Hepatocyte (in vitro differentiated cells): Measurements from ENCODE around the gene RANGRF. TPM values are rescaled to one million over a fixed set of nuclear protein-coding genes. Genes with fewer than 3 reads are reported as not detected.

ENCODE experiments used
- DNase-seq: peaks from one replicate; pipeline ENCODE4 v3.0.0-alpha.2; 2016; ENCODE audit warnings: low spot score
- H2AFZ ChIP-seq: fragments of 200-600 bp; sonication (generic); 2 replicates; pipeline ENCODE4 v1.6.0; 2016; ENCODE audit warnings: antibody characterized with exemption, mild to moderate bottlenecking
- H3K27ac ChIP-seq: fragments of 200-600 bp; sonication (generic); 2 replicates; pipeline ENCODE4 v1.5.1; 2016; ENCODE audit warnings: mild to moderate bottlenecking
- H3K27me3 ChIP-seq: fragments of 200-600 bp; sonication (generic); 2 replicates; pipeline ENCODE4 v1.6.1; 2016
- H3K36me3 ChIP-seq: fragments of 200-600 bp; sonication (generic); replicated peaks from 2 replicates; pipeline ENCODE4 v1.5.1; 2016; ENCODE audit warnings: low read depth; ENCODE audit not compliant: insufficient read depth
- H3K4me1 ChIP-seq: fragments of 200-600 bp; sonication (generic); 2 replicates; pipeline ENCODE4 v1.5.1; 2016; ENCODE audit warnings: mild to moderate bottlenecking, moderate library complexity; ENCODE audit not compliant: insufficient read depth
- H3K4me2 ChIP-seq: fragments of 200-600 bp; sonication (generic); 2 replicates; pipeline ENCODE4 v1.6.0; 2016
- H3K4me3 ChIP-seq: fragments of 200-600 bp; sonication (generic); 2 replicates; pipeline ENCODE4 v1.5.1; 2016; ENCODE audit warnings: mild to moderate bottlenecking
- H3K79me2 ChIP-seq: fragments of 200-600 bp; sonication (generic); 2 replicates; pipeline ENCODE4 v1.6.0; 2017; ENCODE audit warnings: mild to moderate bottlenecking
- H3K9me2 ChIP-seq: fragments of 200-600 bp; sonication (generic); replicated peaks from 2 replicates; pipeline ENCODE4 v1.6.0; 2017; ENCODE audit warnings: mild to moderate bottlenecking; ENCODE audit not compliant: insufficient read depth
- H3K9me3 ChIP-seq: fragments of 200-600 bp; sonication (generic); 2 replicates; pipeline ENCODE4 v1.5.1; 2016; ENCODE audit warnings: low read depth, mild to moderate bottlenecking
- H4K20me1 ChIP-seq: fragments of 200-600 bp; sonication (generic); 2 replicates; pipeline ENCODE4 v1.6.0; 2016; ENCODE audit warnings: mild to moderate bottlenecking; ENCODE audit not compliant: insufficient read depth, poor library complexity, severe bottlenecking
- CTCF ChIP-seq: fragments of 200-600 bp; sonication (generic); IDR thresholded peaks from 2 replicates; pipeline ENCODE4 v1.5.1; 2016; ENCODE audit warnings: antibody characterized with exemption, mild to moderate bottlenecking; ENCODE audit not compliant: poor library complexity
- EZH2 ChIP-seq: fragments of 200-600 bp; sonication (generic); IDR thresholded peaks from 2 replicates; pipeline ENCODE4 v1.6.1; 2016; ENCODE audit warnings: antibody characterized with exemption, mild to moderate bottlenecking, borderline replicate concordance
- EZH2phosphoT487 ChIP-seq: fragments of 200-600 bp; sonication (generic); IDR thresholded peaks from one replicate; pipeline ENCODE4 v1.6.1; 2018; ENCODE audit warnings: antibody characterized with exemption, mild to moderate bottlenecking, low read depth, moderate library complexity; ENCODE audit not compliant: unreplicated experiment, severe bottlenecking
- WGBS: methylation state at CpG from one replicate; pipeline ENCODE4 v1.1.6; 2016; ENCODE audit warnings: low lambda C conversion rate; ENCODE audit errors: missing lambda C conversion rate; 5-methylcytosine and 5-hydroxymethylcytosine counted together
- polyA plus RNA-seq: library from polyadenylated mRNA; unstranded; fragments of >200 nt; fragmentation: Nextera tagmentation; extraction: Ambion mirVana; gene quantifications from 2 replicates; pipeline ENCODE4 v1.2.1, GENCODE V29; 2016
- total RNA-seq: library from RNA; depleted of rRNA; stranded (reverse); fragments of >200 nt; gene quantifications from 2 replicates; pipeline ENCODE4 v1.2.3, GENCODE V29; 2014

Gene RANGRF
- total and polyA plus RNA-seq, 2 experiments from 2014 or later = 7.9 to 41.9 TPM

GRCh38 chr17:8275421-8276290, 12.8 kb upstream of the RANGRF start:
- H3K4me3 ChIP-seq = no peak overlapping the region
- TF ChIP-seq EZH2phosphoT487 (no peak), CTCF (no peak), EZH2 (no peak)
- no peaks in the 10 kb centered on the region for H4K20me1 ChIP-seq
- no peaks in the 10 kb centered on the region for H3K9me2 ChIP-seq
- 87% methylated on average over 9 of the region's 9 CpGs for WGBS
- DNase-seq = no peak
- H3K9me3 ChIP-seq = no peaks in the 10 kb centered on the region
- no peaks in the 10 kb centered on the region for H3K79me2 ChIP-seq
- H3K27me3 ChIP-seq = no peaks in the 10 kb centered on the region
- no peaks in the 10 kb centered on the region for H3K36me3 ChIP-seq
- no peak overlapping the region for H3K27ac ChIP-seq
- peaks cover 8% of the 10 kb centered on the region for H3K4me1 ChIP-seq
- H3K4me2 ChIP-seq = no peak overlapping the region
- H2AFZ ChIP-seq = no peak overlapping the region

GRCh38 chr17:8277317-8277716, 11.2 kb upstream of the RANGRF start:
- TF ChIP-seq EZH2 = no peak
- TF ChIP-seq CTCF = no peak
- TF ChIP-seq EZH2phosphoT487 = no peak
- Histone ChIP-seq H3K9me3 (no peaks in the 10 kb centered on the region), H3K9me2 (no peaks in the 10 kb centered on the region), H3K79me2 (no peaks in the 10 kb centered on the region), H3K27ac (no peak overlapping the region), H3K4me3 (no peak overlapping the region), H4K20me1 (no peaks in the 10 kb centered on the region), H3K4me2 (no peak overlapping the region), H3K27me3 (no peaks in the 10 kb centered on the region), H3K4me1 (peaks cover 8% of the 10 kb centered on the region), H2AFZ (no peak overlapping the region), H3K36me3 (no peaks in the 10 kb centered on the region)
- no peak for DNase-seq
- 83% methylated on average over 7 of the region's 7 CpGs for WGBS

- 80% methylated on average over 3 of the region's 3 CpGs for WGBS
- H3K27me3 ChIP-seq = no peaks in the 10 kb centered on the region
- H2AFZ ChIP-seq = no peak overlapping the region
- no peaks in the 10 kb centered on the region for H4K20me1 ChIP-seq
- H3K4me2 ChIP-seq = no peak overlapping the region
- no peak overlapping the region for H3K27ac ChIP-seq
- no peaks in the 10 kb centered on the region for H3K4me1 ChIP-seq
- H3K9me2 ChIP-seq = no peaks in the 10 kb centered on the region
- H3K9me3 ChIP-seq = no peaks in the 10 kb centered on the region
- no peaks in the 10 kb centered on the region for H3K79me2 ChIP-seq
- TF ChIP-seq EZH2phosphoT487 = no peak
- TF ChIP-seq EZH2 = no peak
- no peak for TF ChIP-seq CTCF
- no peak for DNase-seq
- no peak overlapping the region for H3K4me3 ChIP-seq
- H3K36me3 ChIP-seq = no peaks in the 10 kb centered on the region
Observed at GRCh38 chr17:8282345-8282744, 6.1 kb upstream of the RANGRF start.
